NCI-H1436 treated with DMSO at 0.1 percent for 48 hours (cell line): Measurements from ENCODE around the gene CXCL10.
"Not testable (repeated sequence)": the region's sequence is repeated elsewhere in the genome, so short reads cannot be mapped to it uniquely, and the experiment has no call there.

Source experiments
- DNase-seq: peaks from one replicate; lab custom pipeline; 2025; lab: John Stamatoyannopoulos, UW

Gene CXCL10

DNA sequence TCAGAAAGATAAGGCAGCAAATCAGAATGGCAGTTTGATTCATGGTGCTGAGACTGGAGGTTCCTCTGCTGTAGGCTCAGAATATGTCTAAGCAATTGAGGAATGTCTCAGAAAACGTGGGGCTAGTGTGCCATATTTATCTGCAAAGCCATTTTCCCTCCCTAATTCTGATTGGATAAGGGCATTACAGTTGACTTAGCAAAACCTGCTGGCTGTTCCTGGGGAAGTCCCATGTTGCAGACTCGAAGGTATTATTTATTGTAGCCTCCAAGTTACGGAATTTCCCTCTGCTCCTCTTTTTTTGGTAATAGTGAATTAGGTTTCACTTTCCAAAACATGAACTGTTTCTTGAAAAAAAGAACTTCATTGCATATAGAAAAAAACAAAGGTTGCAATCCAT lies at the start of gene CXCL10:
Gene CXCL10 (minus strand): TSS at position 109 of the 400 bp plus-strand sequence. CDS start 66 bp downstream, at position 43.
- DNase-seq: no peak

DNA sequence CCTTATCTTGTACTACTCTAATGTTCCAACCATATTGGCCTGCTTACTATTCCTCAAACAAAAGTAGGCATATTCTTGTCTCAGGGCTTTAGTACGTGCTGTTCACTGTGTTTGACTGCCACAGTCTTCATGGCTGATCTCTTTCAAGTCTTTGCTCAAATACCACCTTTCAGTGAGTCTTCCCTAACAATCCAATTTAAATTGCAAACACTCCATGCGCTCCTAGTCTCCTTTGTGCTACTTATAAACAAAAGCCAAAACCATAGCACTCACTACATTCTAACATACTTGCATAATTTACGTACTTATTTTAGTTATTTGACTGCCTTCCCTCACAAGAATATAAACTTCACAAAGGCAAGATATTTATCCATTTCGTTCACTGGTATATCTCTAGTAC lies 49.5 kb upstream of the CXCL10 start:
- no peak for DNase-seq

DNA sequence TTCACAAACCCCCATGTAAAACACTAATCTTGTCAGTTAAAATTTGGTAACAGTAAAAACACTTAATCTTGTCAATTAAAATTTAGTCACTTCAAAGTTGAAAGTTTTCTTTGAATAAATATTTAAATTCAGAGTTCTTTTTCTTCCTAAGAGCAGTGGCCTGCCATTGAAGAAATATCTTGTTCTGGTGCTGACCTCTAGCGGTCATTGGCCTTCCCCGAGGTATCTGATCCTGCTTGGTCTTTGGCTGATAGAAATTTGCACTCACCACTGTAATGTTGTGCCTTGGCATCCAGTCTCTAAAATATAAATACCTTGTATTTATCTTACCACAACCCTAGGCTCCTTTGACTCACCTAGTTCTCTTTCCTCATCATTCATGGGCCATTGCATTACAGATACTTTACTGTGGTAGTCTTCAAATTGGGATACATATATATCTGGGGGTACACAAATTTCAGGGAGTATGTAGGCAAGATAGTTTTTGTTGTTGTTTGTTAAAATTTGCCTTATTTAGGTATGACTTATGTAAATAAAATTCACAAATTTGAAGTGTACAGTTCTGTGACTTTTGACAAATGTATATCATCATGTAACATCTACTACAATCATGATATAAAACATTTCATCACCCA lies 44.5 kb upstream of the CXCL10 start:
- no peak for DNase-seq

DNA sequence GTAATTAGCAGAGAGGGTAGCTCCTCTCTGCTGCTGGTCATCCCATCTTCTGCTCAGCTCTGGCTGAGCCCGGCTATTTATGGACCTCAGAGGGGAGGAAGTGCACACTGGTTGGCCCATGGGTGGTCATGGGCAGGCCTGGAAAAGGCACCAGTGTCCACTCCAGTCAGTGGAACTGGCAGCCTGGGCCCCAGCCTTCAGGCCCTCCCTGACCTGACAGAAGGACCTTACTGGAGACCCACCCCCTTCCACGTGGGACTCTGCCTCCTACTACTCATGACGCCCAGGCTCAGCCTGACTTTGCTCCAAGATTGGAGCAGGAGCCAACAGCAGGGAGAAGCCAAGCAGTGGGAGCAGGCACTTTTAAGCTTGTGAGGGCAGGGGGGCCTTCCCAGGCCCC lies 43.2 kb upstream of the CXCL10 start:
- DNase-seq: no peak

DNA sequence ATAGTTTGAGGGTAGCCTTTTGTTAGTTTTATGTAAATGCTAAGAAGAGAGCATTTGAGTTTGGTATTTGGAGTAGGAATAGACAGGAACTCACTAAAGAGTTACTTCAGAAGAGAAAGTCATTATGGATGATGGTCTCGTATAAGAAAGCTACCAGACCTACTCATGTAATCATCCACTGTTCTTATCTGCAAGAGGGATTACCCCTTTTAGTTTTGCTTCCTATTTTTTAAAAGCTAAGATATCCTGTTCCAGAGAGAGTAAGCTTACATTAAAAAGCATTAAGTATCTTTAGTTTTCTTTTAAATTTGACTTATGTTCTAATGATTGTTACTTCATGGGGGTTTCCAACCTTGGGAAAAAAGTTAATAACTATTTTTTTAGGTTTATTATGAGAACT lies 38.7 kb upstream of the CXCL10 start:
- no peak for DNase-seq

DNA sequence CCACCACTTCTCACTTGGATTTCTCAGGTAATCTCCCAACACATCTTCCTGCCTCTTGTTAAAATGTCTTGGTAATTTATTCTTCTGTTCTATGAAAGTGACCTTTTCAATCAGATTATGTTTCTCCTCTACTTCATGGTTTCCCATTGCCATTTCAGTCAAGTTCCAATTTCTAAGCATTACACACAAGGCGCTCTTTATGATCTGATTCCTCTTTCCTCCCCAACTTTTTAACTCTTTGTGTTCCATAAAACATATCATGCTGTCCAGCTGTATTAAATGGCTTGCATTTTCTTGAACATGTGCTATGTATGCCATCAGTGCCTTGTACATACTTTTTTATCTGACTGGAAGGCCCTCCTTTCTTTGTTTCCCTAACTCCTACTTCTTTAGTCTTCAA lies 38.1 kb upstream of the CXCL10 start:
- DNase-seq: no peak

DNA sequence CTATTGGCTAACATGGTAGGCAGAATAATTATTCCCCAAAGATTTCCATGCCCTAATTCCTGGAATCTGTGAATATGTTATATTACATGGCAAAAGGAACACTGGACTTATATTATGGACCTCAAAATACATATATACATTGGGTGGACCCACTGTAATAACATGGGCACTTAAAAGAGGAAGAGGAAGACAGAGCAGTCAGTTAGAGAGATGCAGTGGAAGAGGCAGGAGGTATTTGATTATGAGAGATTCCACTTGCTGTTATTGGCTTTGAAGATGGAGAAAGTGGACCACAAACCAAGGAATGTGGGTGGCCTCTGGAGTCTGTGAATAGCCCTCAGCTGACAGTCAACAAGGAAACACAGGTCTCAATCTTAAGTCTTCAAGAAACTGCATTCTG lies 37.2 kb upstream of the CXCL10 start:
- DNase-seq: no peak

DNA sequence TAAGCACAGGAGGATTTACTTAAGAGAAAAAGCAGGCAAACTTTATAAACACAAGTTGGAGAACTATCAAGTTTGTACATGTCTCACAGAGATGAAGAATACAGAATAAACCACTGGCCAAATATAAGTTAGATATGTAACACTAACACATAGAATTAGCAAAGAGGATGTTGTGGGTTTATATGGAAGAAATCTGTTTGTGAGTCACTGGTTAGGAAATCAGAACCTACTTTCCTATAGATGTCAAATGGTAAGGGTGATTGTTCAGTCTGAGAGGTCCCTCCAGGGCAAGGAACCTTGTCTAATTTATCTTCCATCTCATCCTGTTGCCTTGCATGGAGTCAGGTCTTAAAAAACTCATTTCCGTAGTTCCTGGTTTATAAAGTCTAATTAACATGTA lies 36.5 kb upstream of the CXCL10 start:
- DNase-seq: no peak

DNA sequence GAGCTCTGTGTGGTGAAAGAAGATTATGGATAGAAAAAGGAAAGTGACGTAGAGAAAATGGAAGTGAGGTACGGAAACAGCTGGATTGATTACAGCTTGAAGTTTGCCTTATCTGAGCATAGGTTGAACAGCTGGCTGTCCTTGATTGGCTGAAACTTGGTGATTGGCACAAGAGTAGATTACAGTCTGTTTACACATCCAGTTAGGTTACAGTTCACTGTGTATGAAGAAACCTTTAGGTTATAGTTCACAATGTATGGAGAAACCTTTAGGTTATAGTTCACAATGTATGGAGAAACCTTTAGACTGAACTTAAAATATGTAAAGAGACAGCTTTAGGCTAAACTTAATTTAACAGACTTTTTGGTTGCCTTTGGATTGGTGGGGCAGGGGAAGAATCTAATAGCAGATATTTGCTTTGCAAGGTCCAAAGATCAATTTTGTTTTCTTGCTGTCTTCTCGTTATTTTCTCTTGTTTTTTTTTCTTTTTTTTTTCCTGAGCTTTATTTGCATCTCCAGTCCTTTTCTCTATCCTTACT lies 35.7 kb upstream of the CXCL10 start:
- DNase-seq: no peak

DNA sequence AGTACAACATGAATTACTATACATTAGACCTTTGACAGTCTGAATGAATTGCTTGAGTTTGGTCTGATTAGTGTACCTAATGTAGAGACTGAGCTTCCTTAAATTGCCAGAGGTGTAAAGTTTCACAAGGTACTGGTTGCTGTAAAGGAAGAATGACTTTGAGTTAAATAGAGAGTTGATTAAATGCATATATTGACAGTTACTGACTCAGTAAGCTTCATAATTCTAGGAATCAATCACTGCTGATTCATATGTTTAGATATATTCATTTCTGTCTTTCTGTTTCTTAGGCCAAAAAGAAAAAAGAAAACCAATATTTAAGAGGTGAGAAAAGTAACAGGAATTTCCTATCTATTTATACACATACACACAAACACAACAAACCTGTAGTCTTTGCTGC lies 35.0 kb upstream of the CXCL10 start:
- DNase-seq: no peak

DNA sequence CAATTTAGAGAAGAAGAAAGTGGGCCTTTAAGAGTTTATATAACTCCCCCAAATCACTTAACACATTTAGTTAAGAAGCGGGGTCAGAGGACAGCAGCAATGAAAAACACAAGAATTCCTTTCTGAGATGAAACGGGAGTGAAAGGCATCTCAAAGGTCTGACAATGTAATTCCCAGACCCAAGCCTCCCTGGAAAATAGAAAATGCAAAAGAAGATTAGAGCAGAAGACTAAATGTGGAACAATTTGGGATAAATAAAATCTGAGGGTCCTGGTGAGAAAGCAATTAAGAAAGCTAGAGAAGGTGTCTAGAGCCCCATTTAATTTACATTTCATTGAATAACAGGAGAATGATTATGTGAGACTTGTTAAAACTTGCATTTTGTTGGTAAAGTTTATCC lies 32.1 kb upstream of the CXCL10 start:
- DNase-seq: no peak

DNA sequence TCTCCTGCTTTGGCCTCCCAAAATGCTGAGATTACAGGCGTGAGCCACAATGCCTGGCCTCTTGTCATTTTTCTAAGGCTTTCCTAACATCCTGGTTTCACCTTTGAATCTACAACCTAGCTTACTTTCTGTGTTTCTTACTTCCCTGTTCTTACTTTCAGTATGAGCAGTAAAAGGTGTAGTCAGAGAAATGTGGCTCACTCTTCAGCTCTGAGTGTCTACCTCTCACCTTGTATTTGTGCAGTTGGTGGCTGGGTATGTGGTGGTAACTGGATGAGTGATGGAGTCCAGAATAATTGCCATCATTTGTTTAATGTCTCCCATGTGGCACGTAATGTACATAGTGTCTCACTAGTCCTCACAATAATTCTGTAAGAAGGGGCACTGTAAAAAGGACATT lies 31.7 kb upstream of the CXCL10 start:
- DNase-seq: no peak

DNA sequence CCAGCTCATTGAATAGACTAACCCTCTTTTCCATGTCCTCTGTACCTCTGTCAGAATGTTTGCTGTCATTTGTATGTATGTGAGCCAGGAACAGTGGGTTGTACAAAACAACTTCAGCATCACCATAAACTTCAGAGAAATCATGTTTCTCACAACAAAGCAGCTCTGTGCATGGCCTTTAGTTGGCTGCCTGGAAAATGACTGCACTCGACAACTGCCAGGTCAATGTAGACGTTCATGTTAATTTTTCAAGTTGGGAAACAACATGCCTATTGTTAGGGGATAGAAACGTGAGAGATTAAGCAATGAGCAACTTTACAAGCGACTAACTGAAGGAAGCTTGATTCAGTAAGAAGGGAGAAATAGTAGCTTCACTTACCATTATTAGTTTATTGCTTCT lies 30.4 kb upstream of the CXCL10 start:
- DNase-seq: no peak

DNA sequence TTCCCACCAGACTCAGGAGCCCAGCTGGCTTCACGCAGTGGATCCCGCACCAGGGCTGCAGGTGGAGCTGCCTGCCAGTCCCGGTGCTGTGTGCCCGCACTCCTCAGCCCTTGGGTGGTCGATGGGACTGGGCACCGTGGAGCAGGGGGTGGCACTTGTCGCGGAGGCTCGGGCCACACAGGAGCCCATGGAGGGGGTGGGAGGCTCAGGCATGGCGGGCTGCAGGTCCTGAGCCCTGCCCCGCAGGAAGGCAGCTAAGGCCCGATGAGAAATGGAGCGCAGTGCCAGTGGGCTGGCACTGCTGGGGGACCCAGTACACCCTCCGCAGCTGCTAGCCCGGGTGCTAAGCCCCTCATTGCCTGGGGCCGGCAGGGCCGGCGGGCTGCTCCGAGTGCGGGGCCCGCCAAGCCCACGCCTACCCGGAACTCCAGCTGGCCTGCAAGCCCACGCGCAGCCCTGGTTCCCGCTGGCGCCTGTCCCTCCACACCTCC lies 27.3 kb upstream of the CXCL10 start:
- DNase-seq: not testable (repeated sequence)

DNA sequence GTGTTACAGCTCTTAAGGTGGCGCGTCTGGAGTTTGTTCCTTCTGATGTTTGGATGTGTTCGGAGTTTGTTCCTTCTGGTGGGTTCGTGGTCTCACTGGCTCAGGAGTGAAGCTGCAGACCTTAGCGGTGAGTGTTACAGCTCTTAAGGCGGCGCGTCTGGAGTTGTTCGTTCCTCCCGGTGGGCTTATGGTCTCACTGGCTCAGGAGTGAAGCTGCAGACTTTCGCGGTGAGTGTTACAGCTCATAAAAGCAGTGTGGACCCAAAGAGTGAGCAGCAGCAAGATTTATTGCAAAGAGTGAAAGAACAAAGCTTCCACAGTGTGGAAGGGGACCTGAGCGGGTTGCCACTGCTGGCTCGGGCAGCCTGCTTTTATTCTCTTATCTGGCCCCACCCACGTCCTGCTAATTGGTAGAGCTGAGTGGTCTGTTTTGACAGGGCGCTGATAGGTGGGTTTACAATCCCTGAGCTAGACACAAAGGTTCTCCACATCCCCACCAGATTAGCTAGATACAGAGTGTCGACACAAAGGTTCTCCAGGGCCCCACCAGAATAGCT lies 26.6 kb upstream of the CXCL10 start:
- not testable (repeated sequence) for DNase-seq

DNA sequence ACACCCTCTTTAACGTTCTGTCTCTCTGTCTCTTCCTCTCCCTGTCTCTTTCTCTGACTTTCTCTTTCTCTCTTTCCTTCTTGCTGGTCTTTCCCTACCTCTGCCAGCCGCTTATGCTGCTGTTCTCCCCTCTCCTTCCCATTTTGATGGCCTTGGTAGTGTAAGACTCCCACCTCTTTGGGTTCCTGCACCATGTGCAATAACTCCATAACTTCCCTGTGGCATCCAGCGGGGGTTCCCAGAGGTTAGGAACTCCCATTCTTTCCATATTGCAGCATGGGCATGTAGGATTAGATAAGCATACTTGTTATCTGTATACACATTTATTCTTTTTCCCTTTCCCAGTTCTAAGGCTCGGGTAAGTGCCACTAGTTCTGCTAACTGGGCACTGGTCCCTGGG lies 21.4 kb upstream of the CXCL10 start:
- not testable (repeated sequence) for DNase-seq

DNA sequence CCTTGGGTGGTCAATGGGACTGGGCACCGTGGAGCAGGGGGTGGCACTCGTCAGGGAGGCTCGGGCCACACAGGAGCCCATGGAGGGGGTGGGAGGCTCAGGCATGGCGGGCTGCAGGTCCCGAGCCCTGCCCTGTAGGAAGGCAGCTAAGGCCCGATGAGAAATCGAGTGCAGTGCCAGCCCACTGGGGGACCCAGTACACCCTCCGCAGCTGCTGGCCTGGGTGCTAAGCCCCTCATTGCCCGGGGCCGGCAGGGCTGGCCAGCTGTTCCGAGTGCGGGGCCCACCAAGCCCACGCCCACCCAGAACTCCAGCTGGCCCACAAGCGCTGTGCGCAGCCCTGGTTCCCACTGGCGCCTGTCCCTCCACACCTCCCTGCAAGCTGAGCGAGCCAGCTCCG lies 20.0 kb upstream of the CXCL10 start:
- not testable (repeated sequence) for DNase-seq

DNA sequence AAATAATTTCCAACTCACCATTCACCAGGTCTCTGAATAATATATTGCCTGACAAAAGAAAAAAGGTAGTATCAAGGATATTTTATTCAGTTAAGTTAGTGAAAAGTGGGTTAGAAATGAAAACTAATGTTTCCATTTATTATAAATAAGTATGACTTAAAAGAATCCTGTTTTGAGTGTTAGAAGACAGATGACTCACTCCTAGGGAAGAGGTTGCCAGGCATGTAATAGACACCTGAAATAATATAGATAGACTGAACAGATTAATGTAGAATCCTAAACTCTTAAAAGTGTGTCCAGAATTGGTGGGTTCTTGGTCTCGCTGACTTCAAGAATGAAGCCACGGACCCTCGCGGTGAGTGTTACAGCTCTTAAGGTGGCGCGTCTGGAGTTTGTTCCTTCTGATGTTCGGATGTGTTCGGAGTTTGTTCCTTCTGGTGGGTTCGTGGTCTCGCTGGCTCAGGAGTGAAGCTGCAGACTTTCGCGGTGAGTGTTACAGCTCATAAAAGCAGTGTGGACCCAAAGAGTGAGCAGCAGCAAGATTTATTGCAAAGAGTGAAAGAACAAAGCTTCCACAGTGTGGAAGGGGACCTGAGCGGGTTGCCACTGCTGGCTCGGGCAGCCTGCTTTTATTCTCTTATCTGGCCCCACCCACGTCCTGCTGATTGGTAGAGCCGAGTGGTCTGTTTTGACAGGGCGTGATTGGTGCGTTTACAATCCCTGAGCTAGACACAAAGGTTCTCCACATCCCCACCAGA lies 19.1 kb upstream of the CXCL10 start:
- not testable (repeated sequence) for DNase-seq

DNA sequence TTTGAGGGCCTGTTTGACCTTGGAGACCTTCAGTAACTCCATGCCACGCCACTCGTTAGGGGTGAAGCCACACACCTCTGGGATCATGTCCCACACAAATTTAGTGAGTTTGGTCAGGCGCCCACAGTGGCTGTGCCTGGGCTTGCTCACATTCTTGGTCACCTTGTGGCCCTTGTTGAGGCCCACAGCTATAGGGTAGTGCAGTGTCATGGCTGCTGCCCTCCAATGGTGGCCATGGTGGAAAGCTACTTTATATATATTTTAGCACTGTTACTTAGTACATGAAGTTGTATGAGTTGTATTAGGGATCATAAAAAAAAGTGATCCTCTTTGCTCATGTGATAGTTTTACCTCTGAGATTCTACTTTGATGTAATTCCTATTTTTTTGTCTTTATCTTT lies 13.6 kb upstream of the CXCL10 start:
- no peak for DNase-seq

DNA sequence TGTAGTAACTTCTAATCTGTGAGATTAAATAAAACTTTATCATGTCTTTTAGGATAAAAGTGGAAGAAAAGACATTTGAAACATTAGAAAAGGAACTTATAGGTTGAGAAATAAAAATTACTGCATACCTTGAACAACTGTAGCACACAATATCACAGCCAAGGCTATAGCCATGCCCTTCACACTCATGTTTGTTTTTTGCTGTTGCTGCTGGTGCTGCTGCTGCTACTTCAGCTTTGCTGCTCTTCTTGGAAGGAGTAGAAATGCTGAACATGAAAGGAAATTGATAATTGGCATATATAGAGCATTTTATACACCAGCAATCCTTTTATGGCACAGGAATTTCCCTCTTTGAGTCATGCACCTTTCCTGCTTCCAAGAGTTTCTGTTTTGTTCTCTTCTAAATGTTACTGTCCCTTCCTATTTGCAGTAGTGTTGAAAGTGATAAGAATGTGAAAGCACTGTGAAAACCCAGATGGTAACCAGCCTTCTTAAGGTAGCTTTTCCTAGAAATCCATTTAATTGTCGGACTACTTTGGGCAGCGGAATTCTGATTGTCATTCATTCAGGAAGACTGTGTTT lies 12.6 kb upstream of the CXCL10 start, which contains the start of gene CXCL11:
Gene CXCL11 (minus strand): TSS at position 272 of the 582 bp plus-strand sequence. CDS start 83 bp downstream, at position 189.
- DNase-seq: no peak

DNA sequence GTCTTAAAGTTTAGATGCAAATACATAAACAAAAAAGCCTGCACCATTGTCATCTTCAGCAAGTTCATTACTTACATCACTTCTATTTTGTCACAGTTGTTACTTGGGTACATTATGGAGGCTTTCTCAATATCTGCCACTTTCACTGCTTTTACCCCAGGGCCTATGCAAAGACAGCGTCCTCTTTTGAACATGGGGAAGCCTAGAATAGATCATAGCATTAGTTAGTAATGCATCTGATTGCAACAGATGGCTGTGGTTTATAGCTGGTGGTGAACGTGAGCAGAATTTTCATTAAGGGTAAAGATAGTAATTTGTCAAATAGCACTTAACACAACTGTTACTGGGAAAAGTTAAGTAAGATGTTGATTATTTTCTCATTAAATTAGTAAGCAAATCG lies 11.8 kb upstream of the CXCL10 start:
- no peak for DNase-seq

DNA sequence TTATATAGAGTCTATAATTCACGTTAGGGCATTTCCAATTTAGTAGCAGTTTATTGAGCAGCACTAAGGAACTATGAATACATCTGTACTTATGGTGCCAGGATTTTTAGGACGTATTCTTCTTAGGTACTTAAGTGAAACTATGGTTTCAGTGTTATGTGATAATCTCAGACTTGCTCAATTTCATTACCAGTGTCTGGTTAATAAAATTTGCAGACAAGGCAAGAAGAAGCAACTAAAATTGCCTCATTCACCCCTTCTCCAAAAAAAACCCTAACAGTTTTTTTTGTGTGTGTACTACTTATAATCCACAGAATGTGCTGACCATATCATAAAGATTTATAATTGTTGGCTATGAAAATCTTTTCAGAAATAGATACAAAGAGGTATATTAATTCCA lies 6.0 kb upstream of the CXCL10 start:
- DNase-seq: no peak

DNA sequence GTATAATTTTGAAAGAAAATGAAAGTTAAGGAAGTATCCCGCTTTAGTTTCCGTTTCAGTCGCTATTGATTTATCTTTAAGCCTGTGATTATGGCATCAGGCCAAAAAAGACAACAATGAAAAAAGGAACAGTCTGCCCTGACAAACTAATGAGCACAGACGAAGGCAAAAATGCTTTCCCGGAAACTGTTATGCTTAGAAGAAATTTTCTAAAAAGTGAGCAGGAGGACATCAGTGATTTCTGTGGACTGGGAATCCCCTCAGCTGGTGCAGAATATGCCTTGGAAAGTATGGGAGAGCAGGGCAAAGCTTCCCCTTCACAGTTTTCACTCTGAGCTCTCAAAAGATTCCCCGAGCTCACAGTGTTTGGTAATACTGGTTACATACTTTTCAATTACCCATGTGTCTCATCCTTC lies 5.1 kb upstream of the CXCL10 start:
- DNase-seq: no peak
